ENCODE data around the gene CNKSR3.
"Not testable (repeated sequence)": the region's sequence is repeated elsewhere in the genome, so short reads cannot be mapped to it uniquely, and the experiment has no call there.

Gene CNKSR3

GRCh38 chr6:154510144-154510905 is at the start of gene CNKSR3:
TSS of gene CNKSR3 (minus strand) at chr6:154510685. CDS start at chr6:154510114, 571 bp downstream.
- peak in 53 of 58 donors; percentile 10 to 81 (median 61) for DNase-seq

GRCh38 chr6:154558984-154559383 is 48.5 kb upstream of the CNKSR3 start:
- DNase-seq = no peak

- no peak for DNase-seq
Measured at GRCh38 chr6:154558513-154558912, 48.0 kb upstream of the CNKSR3 start.

GRCh38 chr6:154555073-154555677 is 44.7 kb upstream of the CNKSR3 start:
- DNase-seq = no peak

GRCh38 chr6:154554491-154554890 is 44.0 kb upstream of the CNKSR3 start:
- no peak for DNase-seq

- DNase-seq = no peak
Measured at GRCh38 chr6:154550779-154551178, 40.3 kb upstream of the CNKSR3 start.

- DNase-seq = no peak
Measured at GRCh38 chr6:154549179-154549578, 38.7 kb upstream of the CNKSR3 start.

- peak in 8 of 58 donors; percentile 1 to 37 (median 6) for DNase-seq
Measured at GRCh38 chr6:154548130-154548830, 37.8 kb upstream of the CNKSR3 start.

- no peak for DNase-seq
Measured at GRCh38 chr6:154543628-154544027, 33.1 kb upstream of the CNKSR3 start.

GRCh38 chr6:154542747-154543146 is 32.3 kb upstream of the CNKSR3 start:
- DNase-seq = no peak

GRCh38 chr6:154541837-154542236 is 31.4 kb upstream of the CNKSR3 start:
- not testable (repeated sequence) for DNase-seq

- DNase-seq = no peak
Measured at GRCh38 chr6:154539593-154540269, 29.2 kb upstream of the CNKSR3 start.

GRCh38 chr6:154538640-154539191 is 28.2 kb upstream of the CNKSR3 start:
- no peak for DNase-seq

GRCh38 chr6:154537511-154538325 is 27.2 kb upstream of the CNKSR3 start:
- peak in 3 of 58 donors; percentile 3 to 9 (median 6) for DNase-seq

GRCh38 chr6:154536999-154537398 is 26.5 kb upstream of the CNKSR3 start:
- no peak for DNase-seq

- DNase-seq = no peak
Measured at GRCh38 chr6:154536255-154536654, 25.8 kb upstream of the CNKSR3 start.

- DNase-seq = no peak
Measured at GRCh38 chr6:154535851-154536250, 25.4 kb upstream of the CNKSR3 start.

GRCh38 chr6:154535147-154535546 is 24.7 kb upstream of the CNKSR3 start:
- DNase-seq = no peak

GRCh38 chr6:154534531-154534930 is 24.0 kb upstream of the CNKSR3 start:
- DNase-seq = no peak

- DNase-seq = no peak
Measured at GRCh38 chr6:154532426-154532825, 21.9 kb upstream of the CNKSR3 start.

Data from anterior cingulate cortex (tissue), 58 donors.